ENCODE measurements around the gene SKP1.

SKP1 gene

GRCh38 chr5:134142052-134142451 lies 34.7 kb downstream of the SKP1 start:
- no peak for TF ChIP-seq REST (IDR thresholded peaks at IDR 0.05; ENCODE audit: insufficient read depth in 1 of 2, low read depth in 2 of 2, low read length in 2 of 2)
- TF ChIP-seq TAF1 (IDR thresholded peaks at IDR 0.05; ENCODE audit: borderline replicate concordance, insufficient read depth, low read length): no peak
- TF ChIP-seq SIN3A (IDR thresholded peaks at IDR 0.05; ENCODE audit: borderline replicate concordance, insufficient read depth, low read length): no peak
- TF ChIP-seq POLR2AphosphoS5 (IDR thresholded peaks at IDR 0.05; ENCODE audit: low read depth, low read length): no peak
- TF ChIP-seq FOXP2 (optimal IDR thresholded peaks at IDR 0.05; ENCODE audit: borderline replicate concordance, extremely low read depth, extremely low read length, insufficient read depth): no peak

GRCh38 chr5:134141331-134142050 lies 35.3 kb downstream of the SKP1 start:
- no peak for TF ChIP-seq REST (IDR thresholded peaks at IDR 0.05; ENCODE audit: insufficient read depth in 1 of 2, low read depth in 2 of 2, low read length in 2 of 2)
- no peak for TF ChIP-seq TAF1 (IDR thresholded peaks at IDR 0.05; ENCODE audit: borderline replicate concordance, insufficient read depth, low read length)
- no peak for TF ChIP-seq POLR2AphosphoS5 (IDR thresholded peaks at IDR 0.05; ENCODE audit: low read depth, low read length)
- TF ChIP-seq SIN3A (IDR thresholded peaks at IDR 0.05; ENCODE audit: borderline replicate concordance, insufficient read depth, low read length): no peak
- TF ChIP-seq FOXP2 (optimal IDR thresholded peaks at IDR 0.05; ENCODE audit: borderline replicate concordance, extremely low read depth, extremely low read length, insufficient read depth): no peak

GRCh38 chr5:134140530-134141201 lies 36.1 kb downstream of the SKP1 start:
- TF ChIP-seq SIN3A (IDR thresholded peaks at IDR 0.05; ENCODE audit: borderline replicate concordance, insufficient read depth, low read length) (no peak), FOXP2 (optimal IDR thresholded peaks at IDR 0.05; ENCODE audit: borderline replicate concordance, extremely low read depth, extremely low read length, insufficient read depth) (no peak), POLR2AphosphoS5 (IDR thresholded peaks at IDR 0.05; ENCODE audit: low read depth, low read length) (no peak), TAF1 (IDR thresholded peaks at IDR 0.05; ENCODE audit: borderline replicate concordance, insufficient read depth, low read length) (no peak), REST (IDR thresholded peaks at IDR 0.05; ENCODE audit: insufficient read depth in 1 of 2, low read depth in 2 of 2, low read length in 2 of 2) (no peak)

GRCh38 chr5:134139891-134140469 lies 36.8 kb downstream of the SKP1 start:
- TF ChIP-seq SIN3A (IDR thresholded peaks at IDR 0.05; ENCODE audit: borderline replicate concordance, insufficient read depth, low read length): no peak
- TF ChIP-seq TAF1 (IDR thresholded peaks at IDR 0.05; ENCODE audit: borderline replicate concordance, insufficient read depth, low read length): no peak
- TF ChIP-seq REST (IDR thresholded peaks at IDR 0.05; ENCODE audit: insufficient read depth in 1 of 2, low read depth in 2 of 2, low read length in 2 of 2): no peak
- no peak for TF ChIP-seq FOXP2 (optimal IDR thresholded peaks at IDR 0.05; ENCODE audit: borderline replicate concordance, extremely low read depth, extremely low read length, insufficient read depth)

Measured in PFSK-1 (cell line).